Measurements from ENCODE around the gene SATL1.
"Not testable (repeated sequence)": the region's sequence is repeated elsewhere in the genome, so short reads cannot be mapped to it uniquely, and the experiment has no call there.

Gene SATL1

GRCh38 chrX:85243761-85244449 lies at the start of gene SATL1, which contains the start of gene ZNF711:
Gene SATL1, minus strand, starts transcription at chrX:85243779. Its CDS starts 134,811 bp downstream, at chrX:85108968.
Gene ZNF711, plus strand, starts transcription at chrX:85243991. Its CDS starts 3,582 bp downstream, at chrX:85247573.
- TF ChIP-seq CTCF (conservative IDR thresholded peaks at IDR 0.05; ENCODE audit: low read depth, low read length): no peak
- peak; percentile 53 for DNase-seq (ENCODE audit: low read depth)
- H3K4me3 ChIP-seq (ENCODE audit: low read depth, low read length): peak within 1 kb of the TSS; percentile 70

GRCh38 chrX:85288992-85289723 lies 45.6 kb upstream of the SATL1 start:
- TF ChIP-seq CTCF (conservative IDR thresholded peaks at IDR 0.05; ENCODE audit: low read depth, low read length): no peak
- no peak for DNase-seq (ENCODE audit: low read depth)
- no peak overlapping the region for H3K4me3 ChIP-seq (ENCODE audit: low read depth, low read length)

- H3K4me3 ChIP-seq (ENCODE audit: low read depth, low read length); DNase-seq (ENCODE audit: low read depth): not testable (repeated sequence)
Observed at GRCh38 chrX:85285286-85285685, 41.7 kb upstream of the SATL1 start.

GRCh38 chrX:85244450-85245211 lies 1.1 kb upstream of the SATL1 start:
- DNase-seq (ENCODE audit: low read depth): peak; percentile 39
- peak overlapping the region; percentile 70 for H3K4me3 ChIP-seq (ENCODE audit: low read depth, low read length)
- no peak for TF ChIP-seq CTCF (conservative IDR thresholded peaks at IDR 0.05; ENCODE audit: low read depth, low read length)

- TF ChIP-seq CTCF (conservative IDR thresholded peaks at IDR 0.05; ENCODE audit: low read depth, low read length): no peak
- peak overlapping the region; percentile 70 for H3K4me3 ChIP-seq (ENCODE audit: low read depth, low read length)
- peak; percentile 9 for DNase-seq (ENCODE audit: low read depth)
Observed at GRCh38 chrX:85243155-85243554, 424 bp downstream of the SATL1 start.

- no peak for DNase-seq (ENCODE audit: low read depth)
- no peak for TF ChIP-seq CTCF (conservative IDR thresholded peaks at IDR 0.05; ENCODE audit: low read depth, low read length)
- H3K4me3 ChIP-seq (ENCODE audit: low read depth, low read length): no peak overlapping the region
Observed at GRCh38 chrX:85223359-85223758, 20.2 kb downstream of the SATL1 start.

- no peak for TF ChIP-seq CTCF (conservative IDR thresholded peaks at IDR 0.05; ENCODE audit: low read depth, low read length)
- DNase-seq (ENCODE audit: low read depth): no peak
- no peak overlapping the region for H3K4me3 ChIP-seq (ENCODE audit: low read depth, low read length)
Observed at GRCh38 chrX:85221361-85221760, 22.2 kb downstream of the SATL1 start.
